ENCODE data around the gene ACBD4.

DNA sequence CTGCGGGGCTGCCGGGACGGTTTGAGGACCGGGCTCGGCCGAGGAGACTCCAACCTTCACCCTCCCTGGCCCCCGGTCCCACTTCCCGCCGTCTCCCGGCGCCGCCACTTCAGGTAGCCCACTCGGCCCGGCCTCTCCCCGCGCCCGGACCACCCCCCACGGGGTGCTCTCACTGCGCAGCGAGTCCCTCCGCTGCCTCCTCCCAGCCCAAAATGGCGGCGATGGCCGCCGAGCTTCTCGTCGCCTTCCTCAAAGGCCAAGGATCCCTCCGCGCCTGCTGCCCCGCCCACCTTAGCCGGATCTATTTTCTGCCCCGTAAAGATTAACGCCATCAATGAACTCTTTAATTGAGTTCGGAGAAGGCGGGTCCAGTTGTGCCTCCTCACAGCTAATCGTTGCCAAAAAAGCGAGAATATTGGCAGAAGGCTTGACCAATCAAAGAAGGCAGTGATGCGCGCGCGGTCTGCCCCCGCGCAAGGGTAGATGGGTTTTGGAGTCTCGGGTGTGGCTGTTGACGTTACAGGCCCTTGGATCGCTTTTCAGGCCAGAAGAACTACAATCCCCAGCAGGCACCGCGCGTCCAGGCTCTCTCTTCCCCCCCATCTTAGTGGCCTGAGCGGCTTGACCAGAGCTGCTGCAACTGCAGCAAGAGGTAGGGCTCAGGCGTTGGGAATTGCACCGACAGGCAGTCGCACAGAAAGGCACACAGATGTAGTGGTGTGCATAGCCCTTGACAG is 26.0 kb downstream of the ACBD4 start, which contains the start of gene HEXIM2:
- peak; percentile 86 to 96 for TF ChIP-seq POLR2A (IDR thresholded peaks at IDR 0.05)
- TF ChIP-seq, protein P1, sequence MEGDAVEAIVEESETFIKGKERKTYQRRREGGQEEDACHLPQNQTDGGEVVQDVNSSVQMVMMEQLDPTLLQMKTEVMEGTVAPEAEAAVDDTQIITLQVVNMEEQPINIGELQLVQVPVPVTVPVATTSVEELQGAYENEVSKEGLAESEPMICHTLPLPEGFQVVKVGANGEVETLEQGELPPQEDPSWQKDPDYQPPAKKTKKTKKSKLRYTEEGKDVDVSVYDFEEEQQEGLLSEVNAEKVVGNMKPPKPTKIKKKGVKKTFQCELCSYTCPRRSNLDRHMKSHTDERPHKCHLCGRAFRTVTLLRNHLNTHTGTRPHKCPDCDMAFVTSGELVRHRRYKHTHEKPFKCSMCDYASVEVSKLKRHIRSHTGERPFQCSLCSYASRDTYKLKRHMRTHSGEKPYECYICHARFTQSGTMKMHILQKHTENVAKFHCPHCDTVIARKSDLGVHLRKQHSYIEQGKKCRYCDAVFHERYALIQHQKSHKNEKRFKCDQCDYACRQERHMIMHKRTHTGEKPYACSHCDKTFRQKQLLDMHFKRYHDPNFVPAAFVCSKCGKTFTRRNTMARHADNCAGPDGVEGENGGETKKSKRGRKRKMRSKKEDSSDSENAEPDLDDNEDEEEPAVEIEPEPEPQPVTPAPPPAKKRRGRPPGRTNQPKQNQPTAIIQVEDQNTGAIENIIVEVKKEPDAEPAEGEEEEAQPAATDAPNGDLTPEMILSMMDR (IDR thresholded peaks at IDR 0.05): peak in 2 of 4 experiments; percentile 13 to 27
